OCI-LY7 (cell line): ENCODE data around the gene FGF8.

Experiments
- EZH2phosphoT487 ChIP-seq: fragments of 200-600 bp; sonication (generic); IDR thresholded peaks from 2 replicates; pipeline ENCODE4 v1.6.1; 2018; ENCODE audit warnings: low read depth, borderline replicate concordance, mild to moderate bottlenecking, mixed run types, antibody characterized with exemption, low read length, moderate library complexity, mixed read lengths
- TF ChIP-seq, protein P1 (sequence below): fragments of 200-600 bp; sonication (generic); conservative IDR thresholded peaks from 2 replicates; pipeline ENCODE4 v1.5.1; 2014; ENCODE audit warnings: mild to moderate bottlenecking, antibody characterized with exemption, low read length, moderate library complexity, mixed read lengths

DNA sequence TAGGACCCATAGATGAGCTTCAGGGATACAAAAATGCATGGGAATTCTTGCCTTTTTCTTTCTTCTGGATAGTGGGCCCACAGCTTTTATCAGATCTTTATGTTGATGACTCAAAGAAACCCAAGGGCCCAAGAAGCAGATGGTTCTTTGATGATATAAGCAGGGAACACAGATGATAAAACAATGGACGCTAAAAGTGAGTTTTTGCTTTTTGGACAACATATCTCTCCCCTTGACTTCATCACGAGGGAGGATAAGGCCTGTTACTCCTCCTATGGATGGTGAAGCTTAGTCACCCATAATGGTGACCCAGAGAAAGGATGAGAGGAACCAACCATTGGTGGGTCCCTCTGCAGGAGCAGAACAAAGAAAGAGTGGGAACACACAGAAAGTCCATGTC, 48.8 kb upstream of the FGF8 start:
- TF ChIP-seq, protein P1, sequence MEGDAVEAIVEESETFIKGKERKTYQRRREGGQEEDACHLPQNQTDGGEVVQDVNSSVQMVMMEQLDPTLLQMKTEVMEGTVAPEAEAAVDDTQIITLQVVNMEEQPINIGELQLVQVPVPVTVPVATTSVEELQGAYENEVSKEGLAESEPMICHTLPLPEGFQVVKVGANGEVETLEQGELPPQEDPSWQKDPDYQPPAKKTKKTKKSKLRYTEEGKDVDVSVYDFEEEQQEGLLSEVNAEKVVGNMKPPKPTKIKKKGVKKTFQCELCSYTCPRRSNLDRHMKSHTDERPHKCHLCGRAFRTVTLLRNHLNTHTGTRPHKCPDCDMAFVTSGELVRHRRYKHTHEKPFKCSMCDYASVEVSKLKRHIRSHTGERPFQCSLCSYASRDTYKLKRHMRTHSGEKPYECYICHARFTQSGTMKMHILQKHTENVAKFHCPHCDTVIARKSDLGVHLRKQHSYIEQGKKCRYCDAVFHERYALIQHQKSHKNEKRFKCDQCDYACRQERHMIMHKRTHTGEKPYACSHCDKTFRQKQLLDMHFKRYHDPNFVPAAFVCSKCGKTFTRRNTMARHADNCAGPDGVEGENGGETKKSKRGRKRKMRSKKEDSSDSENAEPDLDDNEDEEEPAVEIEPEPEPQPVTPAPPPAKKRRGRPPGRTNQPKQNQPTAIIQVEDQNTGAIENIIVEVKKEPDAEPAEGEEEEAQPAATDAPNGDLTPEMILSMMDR: no peak
- TF ChIP-seq EZH2phosphoT487: no peak
